ENCODE measurements around the gene KY. TPM values are rescaled to one million over a fixed set of nuclear protein-coding genes. Genes with fewer than 3 reads are reported as not detected.

Gene KY
- total RNA-seq, 3 donors from 2014 or later: 0.33 to 1.2 TPM; not detected in 1

- Histone ChIP-seq H3K27ac (no peak overlapping the region), H3K27me3 (no peaks in the 10 kb centered on the region), H3K36me3 (no peaks in the 10 kb centered on the region), H3K4me3 (no peak overlapping the region), H3K4me1 (no peaks in the 10 kb centered on the region), H3K9me3 (no peaks in the 10 kb centered on the region)
- TF ChIP-seq CTCF (IDR thresholded peaks at IDR 0.05) (no peak), POLR2A (IDR thresholded peaks at IDR 0.05) (no peak)
- no peak for DNase-seq (ENCODE audit: low spot score in 2 of 2)
- intact Hi-C loops (cut with DNase I; ENCODE audit: low total_unique reads): no loop called here
Observed at GRCh38 chr3:134619301-134619615, 31.6 kb downstream of the KY start.

DNA sequence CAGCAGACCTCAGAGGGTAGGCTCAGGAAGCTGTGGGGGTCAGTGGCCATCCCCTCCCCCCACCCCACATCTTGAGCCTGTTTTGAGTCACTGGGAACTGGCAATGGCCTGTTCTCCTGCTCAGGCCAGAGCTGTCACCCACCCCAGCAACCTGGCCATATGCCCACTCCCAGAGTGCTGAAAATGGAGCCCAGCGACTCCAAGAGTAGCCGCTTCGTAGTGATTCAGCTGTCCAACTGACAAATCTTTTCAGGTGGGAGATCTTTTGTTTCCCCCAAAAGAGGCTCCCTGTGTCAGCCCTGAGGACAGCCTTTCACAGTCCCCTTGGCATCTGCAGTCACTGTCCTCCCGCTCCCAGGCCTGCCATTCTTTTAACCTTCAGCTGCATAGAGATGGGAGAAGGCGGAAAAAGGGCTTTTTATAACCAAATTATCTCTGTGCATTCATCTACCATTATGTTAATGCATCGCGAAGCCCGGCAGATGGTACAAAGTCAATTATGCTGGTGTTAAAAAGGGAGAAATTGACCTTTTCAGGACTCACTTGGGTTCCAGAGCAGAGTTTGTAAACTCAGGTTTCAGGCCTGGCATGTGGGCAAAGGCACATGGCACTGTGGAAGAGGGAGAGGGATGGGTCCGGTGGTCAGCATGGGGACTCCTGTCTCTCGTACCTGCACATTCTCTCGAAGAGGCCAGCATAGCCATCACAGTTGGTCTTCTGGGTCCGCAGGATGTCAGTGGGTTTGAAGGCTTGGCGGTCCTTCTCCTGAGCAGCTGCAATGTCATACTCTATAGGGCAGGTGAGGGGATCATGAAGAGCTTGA is 32.1 kb downstream of the KY start:
- no peak overlapping the region for H3K27ac ChIP-seq
- H3K36me3 ChIP-seq: no peaks in the 10 kb centered on the region
- H3K4me1 ChIP-seq: no peaks in the 10 kb centered on the region
- H3K27me3 ChIP-seq: no peaks in the 10 kb centered on the region
- no peak for TF ChIP-seq POLR2AphosphoS5 (IDR thresholded peaks at IDR 0.05)
- TF ChIP-seq POLR2A (IDR thresholded peaks at IDR 0.05): no peak
- no peak for TF ChIP-seq CTCF (IDR thresholded peaks at IDR 0.05)
- no peak for DNase-seq (ENCODE audit: low spot score in 2 of 2)
- intact Hi-C loops (cut with DNase I; ENCODE audit: low total_unique reads): no loop called here
- H3K9me3 ChIP-seq: no peaks in the 10 kb centered on the region
- H3K4me3 ChIP-seq: no peak overlapping the region

GRCh38 chr3:134617608-134618477 is 33.0 kb downstream of the KY start:
- TF ChIP-seq CTCF (IDR thresholded peaks at IDR 0.05): no peak
- no peak for TF ChIP-seq POLR2A (IDR thresholded peaks at IDR 0.05)
- TF ChIP-seq POLR2AphosphoS5 (IDR thresholded peaks at IDR 0.05): no peak
- intact Hi-C loops (cut with DNase I; ENCODE audit: low total_unique reads): no loop called here
- no peak for DNase-seq (ENCODE audit: low spot score in 2 of 2)
- no peaks in the 10 kb centered on the region for H3K27me3 ChIP-seq
- H3K36me3 ChIP-seq: no peaks in the 10 kb centered on the region
- H3K4me1 ChIP-seq: no peaks in the 10 kb centered on the region
- no peaks in the 10 kb centered on the region for H3K9me3 ChIP-seq
- no peak overlapping the region for H3K4me3 ChIP-seq
- H3K27ac ChIP-seq: no peak overlapping the region

DNA sequence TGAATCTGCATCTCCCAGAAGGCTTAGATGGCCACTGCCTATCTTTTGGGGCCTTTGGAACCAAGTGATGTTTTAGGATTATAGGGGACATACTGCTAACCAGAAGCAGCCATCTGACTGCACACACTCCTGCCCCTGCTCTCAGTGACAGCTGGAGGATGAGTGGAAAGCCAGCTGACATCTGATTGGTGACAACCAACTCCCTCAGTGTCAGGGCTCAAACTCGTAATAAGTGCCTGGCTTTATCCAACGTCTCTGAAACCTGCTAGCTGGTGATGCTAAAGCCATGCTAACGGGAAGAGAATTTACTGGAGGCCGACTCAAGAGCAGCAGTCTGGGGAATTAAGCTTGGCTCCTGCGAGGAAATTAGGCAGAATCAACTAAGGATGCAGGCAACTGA is 35.1 kb downstream of the KY start:
- TF ChIP-seq POLR2A (IDR thresholded peaks at IDR 0.05): no peak
- TF ChIP-seq CTCF (IDR thresholded peaks at IDR 0.05): no peak
- Histone ChIP-seq H3K27me3 (no peaks in the 10 kb centered on the region), H3K9me3 (no peaks in the 10 kb centered on the region), H3K4me1 (no peaks in the 10 kb centered on the region), H3K4me3 (no peak overlapping the region), H3K27ac (no peak overlapping the region), H3K36me3 (no peaks in the 10 kb centered on the region)
- intact Hi-C loops (cut with DNase I; ENCODE audit: low total_unique reads): no loop called here
- no peak for DNase-seq (ENCODE audit: low spot score in 2 of 2)

DNA sequence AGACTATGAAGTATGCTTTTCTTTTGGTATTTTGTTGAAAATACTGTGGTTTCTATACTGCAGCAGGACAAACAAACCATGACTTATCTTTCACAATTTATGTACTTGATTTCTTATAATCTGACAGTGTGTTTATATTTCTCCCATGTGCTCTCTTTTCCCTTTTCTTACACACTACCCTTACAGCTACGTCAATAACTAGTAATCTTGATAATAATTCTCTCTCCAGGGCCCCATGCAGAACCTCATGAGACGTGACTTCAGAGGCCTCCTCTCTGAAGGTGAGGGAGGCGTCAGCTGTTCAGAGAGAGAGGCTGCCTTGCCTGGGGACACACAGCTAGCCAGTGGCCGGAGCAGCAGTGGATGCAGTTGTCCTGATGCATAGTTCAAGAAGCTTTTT is 35.9 kb downstream of the KY start:
- Histone ChIP-seq H3K27me3 (no peaks in the 10 kb centered on the region), H3K4me1 (no peaks in the 10 kb centered on the region), H3K9me3 (no peaks in the 10 kb centered on the region), H3K4me3 (no peak overlapping the region), H3K27ac (no peak overlapping the region), H3K36me3 (no peaks in the 10 kb centered on the region)
- TF ChIP-seq POLR2AphosphoS5 (IDR thresholded peaks at IDR 0.05) (no peak), CTCF (IDR thresholded peaks at IDR 0.05) (no peak), POLR2A (IDR thresholded peaks at IDR 0.05) (no peak)
- DNase-seq (ENCODE audit: low spot score in 2 of 2): no peak
- intact Hi-C loops (cut with DNase I; ENCODE audit: low total_unique reads): no loop called here

Measured in breast epithelium (tissue), 4 donors.